Sigmoid colon (tissue), 4 donors: ENCODE results near the gene MTUS2.
A peak's percentile ranks its signal among the peaks of the same experiment; 100 is the strongest.

Experiments used
- EP300 ChIP-seq, 4 donors: sonication (generic); formaldehyde crosslinking; IDR thresholded peaks; one replicate each; pipeline ENCODE4 v1.6.1; 2017; ENCODE audit warnings: antibody characterized with exemption in 4 of 4
- POLR2A ChIP-seq, 2 donors: fragments of 450-650 bp; IDR thresholded peaks; one replicate each; pipeline ENCODE4 v1.6.1; 2016; ENCODE audit warnings: antibody characterized with exemption in 2 of 2, mild to moderate bottlenecking in 2 of 2, moderate library complexity in 2 of 2
- POLR2AphosphoS5 ChIP-seq, 4 donors: sonication (generic); formaldehyde crosslinking; IDR thresholded peaks; one replicate each; pipeline ENCODE4 v1.6.1; 2017; ENCODE audit warnings: antibody characterized with exemption in 4 of 4
- TF ChIP-seq, protein P1 (sequence below), 4 experiments: fragments of 450-650 bp in 3 of 4; fragments of 200-600 bp in 1 of 4; IDR thresholded peaks; one replicate each; pipeline ENCODE4 v1.5.1; 2016 to 2019; ENCODE audit warnings: antibody characterized with exemption in 4 of 4, mild to moderate bottlenecking in 3 of 4, moderate library complexity in 2 of 4

DNA sequence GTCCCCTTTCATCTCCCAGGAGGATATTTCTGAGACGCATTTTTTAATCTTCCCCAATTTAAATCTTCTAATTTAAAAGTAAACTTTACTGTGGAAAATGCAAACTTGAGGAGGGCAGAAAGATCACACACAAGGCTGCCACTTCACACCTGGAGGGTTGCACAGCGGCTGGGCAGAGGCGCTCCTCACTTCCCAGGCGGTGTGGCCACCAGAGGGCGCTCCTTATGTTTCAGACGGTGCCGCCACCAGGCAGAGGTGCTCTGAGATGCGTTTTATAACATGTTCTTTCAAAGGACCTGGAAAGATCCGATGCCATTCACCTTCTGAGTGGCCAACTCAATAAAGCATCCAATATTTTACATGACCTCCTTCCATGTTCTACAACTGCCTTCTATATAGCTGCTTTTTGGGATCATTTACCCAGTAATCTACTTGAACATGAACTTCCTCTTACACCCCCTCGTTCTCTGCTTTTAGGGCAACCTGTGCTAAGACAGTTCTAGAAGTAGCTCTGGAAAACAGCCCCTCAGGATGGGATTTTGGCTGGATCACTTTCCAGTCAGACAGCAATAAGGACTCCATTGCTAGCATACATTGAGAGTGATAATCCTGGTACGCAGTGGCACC, 14.8 kb upstream of the MTUS2 start:
- TF ChIP-seq POLR2AphosphoS5 (IDR thresholded peaks at IDR 0.05) (no peak), POLR2A (IDR thresholded peaks at IDR 0.05) (no peak), EP300 (IDR thresholded peaks at IDR 0.05) (no peak)
- TF ChIP-seq, protein P1, sequence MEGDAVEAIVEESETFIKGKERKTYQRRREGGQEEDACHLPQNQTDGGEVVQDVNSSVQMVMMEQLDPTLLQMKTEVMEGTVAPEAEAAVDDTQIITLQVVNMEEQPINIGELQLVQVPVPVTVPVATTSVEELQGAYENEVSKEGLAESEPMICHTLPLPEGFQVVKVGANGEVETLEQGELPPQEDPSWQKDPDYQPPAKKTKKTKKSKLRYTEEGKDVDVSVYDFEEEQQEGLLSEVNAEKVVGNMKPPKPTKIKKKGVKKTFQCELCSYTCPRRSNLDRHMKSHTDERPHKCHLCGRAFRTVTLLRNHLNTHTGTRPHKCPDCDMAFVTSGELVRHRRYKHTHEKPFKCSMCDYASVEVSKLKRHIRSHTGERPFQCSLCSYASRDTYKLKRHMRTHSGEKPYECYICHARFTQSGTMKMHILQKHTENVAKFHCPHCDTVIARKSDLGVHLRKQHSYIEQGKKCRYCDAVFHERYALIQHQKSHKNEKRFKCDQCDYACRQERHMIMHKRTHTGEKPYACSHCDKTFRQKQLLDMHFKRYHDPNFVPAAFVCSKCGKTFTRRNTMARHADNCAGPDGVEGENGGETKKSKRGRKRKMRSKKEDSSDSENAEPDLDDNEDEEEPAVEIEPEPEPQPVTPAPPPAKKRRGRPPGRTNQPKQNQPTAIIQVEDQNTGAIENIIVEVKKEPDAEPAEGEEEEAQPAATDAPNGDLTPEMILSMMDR (IDR thresholded peaks at IDR 0.05) = peak in 1 of 4 experiments; percentile 20
